ENCODE measurements around the gene SSBP3. TPM values are rescaled to one million over a fixed set of nuclear protein-coding genes. Genes with fewer than 3 reads are reported as not detected.
"Not testable (repeated sequence)": the region's sequence is repeated elsewhere in the genome, so short reads cannot be mapped to it uniquely, and the experiment has no call there.

SSBP3 gene
- total RNA-seq, 2 experiments from 2014 or later, result 109 to 111 TPM

DNA sequence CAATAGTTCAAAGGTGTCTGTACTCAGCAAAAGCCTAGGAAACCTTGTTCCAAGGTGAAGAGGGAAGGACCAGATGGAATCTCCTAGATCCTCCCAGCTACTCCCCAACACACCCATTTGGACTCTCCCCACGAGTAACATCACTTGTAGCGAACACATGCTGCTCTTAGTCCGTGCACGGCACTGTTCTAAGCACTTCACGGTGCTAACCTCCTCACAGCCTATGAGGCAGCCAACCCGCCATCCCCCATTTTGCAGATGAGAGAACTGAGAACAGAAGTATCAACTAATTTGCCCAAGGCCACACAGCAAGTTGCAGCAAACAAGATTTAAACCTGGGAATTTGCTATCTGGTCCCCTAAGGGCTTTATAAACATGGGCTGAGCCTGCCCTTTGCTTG lies 182.0 kb downstream of the SSBP3 start:
- Mint-ChIP-seq H3K9me3 (ENCODE audit: insufficient read depth) (no peaks in the 10 kb centered on the region), H3K4me3 (no peak overlapping the region), H3K27ac (peak overlapping the region; percentile 72), H3K36me3 (ENCODE audit: low read depth) (peaks cover 39% of the 10 kb centered on the region), H3K27me3 (ENCODE audit: low read depth) (no peaks in the 10 kb centered on the region), H3K4me1 (ENCODE audit: low read depth) (peaks cover 14% of the 10 kb centered on the region)
- ChIA-PET CTCF (interaction anchor here (1.2 kb wide), 1 partner anchor 265 kb away, joined by 3 read pairs; no protein-coding TSS in a partner anchor), POLR2A (no interaction called here)
- no peak for DNase-seq
- ATAC-seq, result no peak

DNA sequence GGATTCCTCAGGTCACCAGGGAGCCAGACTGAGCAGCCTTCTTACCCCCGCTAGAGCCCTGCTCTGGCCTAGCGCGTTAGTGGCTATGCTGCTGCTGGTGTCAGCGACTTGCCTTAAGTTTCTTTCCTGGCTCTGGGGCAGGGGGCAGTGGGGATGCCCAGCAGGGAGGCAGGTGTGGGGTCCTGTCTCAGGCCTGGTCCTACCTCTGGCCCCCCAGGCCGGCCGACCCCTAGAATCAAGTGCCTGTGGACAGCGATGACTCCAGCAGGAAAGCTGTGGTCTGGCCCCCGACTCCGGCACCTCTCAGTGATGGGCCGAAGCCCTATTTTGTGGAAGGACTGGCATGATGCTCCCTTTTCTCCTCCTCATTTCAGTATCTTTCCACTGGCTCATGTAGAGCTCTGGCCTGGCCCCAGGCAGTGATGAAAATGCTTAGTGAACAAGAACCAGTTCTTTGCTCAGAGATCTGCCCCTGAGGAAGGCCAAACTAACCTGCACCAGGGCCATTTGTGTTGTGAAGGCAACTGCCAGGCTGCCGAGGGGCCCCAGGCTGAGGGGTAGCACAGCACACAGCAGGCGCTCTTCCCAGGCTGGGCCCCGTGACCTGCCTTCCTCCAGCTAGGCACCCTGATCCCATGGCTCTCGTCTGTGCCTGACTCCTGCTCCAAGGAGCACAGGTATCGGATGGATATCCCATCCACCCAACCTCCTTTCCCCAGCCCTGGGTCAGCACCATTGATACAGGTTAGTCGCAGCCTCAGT lies 182.6 kb downstream of the SSBP3 start:
- ChIA-PET CTCF (interaction anchor here (1.2 kb wide), 1 partner anchor 266 kb away, joined by 3 read pairs; no protein-coding TSS in a partner anchor), POLR2A (no interaction called here)
- no peak for ATAC-seq
- DNase-seq, result no peak
- peaks cover 41% of the 10 kb centered on the region for H3K36me3 Mint-ChIP-seq (ENCODE audit: low read depth)
- no peak overlapping the region for H3K27ac Mint-ChIP-seq
- no peaks in the 10 kb centered on the region for H3K27me3 Mint-ChIP-seq (ENCODE audit: low read depth)
- H3K4me1 Mint-ChIP-seq (ENCODE audit: low read depth), result peaks cover 13% of the 10 kb centered on the region
- no peaks in the 10 kb centered on the region for H3K9me3 Mint-ChIP-seq (ENCODE audit: insufficient read depth)
- H3K4me3 Mint-ChIP-seq, result no peak overlapping the region

DNA sequence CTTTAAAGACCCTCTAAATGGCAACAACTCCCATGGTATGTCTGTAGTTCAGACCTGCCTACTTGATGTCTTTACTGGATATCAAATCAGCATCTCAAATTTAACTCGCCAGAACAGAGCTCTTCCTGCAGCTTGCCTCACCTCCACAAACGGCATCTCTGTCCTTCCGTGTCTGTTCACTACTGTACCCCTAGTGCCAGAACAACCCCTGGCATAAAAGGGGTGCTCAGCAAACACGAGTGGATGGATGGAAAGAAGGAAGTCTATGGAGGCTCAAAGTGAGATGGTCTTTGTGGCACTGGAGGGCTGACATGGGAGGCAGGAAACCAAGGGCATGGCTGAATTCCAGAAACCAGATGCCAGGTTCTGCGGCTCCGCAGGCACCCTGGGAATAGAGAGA lies 183.5 kb downstream of the SSBP3 start:
- CTCF ChIA-PET, result no interaction called here
- Mint-ChIP-seq H3K27me3 (ENCODE audit: low read depth) (no peaks in the 10 kb centered on the region), H3K4me1 (ENCODE audit: low read depth) (peaks cover 9% of the 10 kb centered on the region), H3K4me3 (no peak overlapping the region), H3K9me3 (ENCODE audit: insufficient read depth) (no peaks in the 10 kb centered on the region), H3K27ac (peak overlapping the region; percentile 69), H3K36me3 (ENCODE audit: low read depth) (peaks cover 44% of the 10 kb centered on the region)
- DNase-seq (no peak), ATAC-seq (no peak)
- POLR2A ChIA-PET, result no interaction called here

DNA sequence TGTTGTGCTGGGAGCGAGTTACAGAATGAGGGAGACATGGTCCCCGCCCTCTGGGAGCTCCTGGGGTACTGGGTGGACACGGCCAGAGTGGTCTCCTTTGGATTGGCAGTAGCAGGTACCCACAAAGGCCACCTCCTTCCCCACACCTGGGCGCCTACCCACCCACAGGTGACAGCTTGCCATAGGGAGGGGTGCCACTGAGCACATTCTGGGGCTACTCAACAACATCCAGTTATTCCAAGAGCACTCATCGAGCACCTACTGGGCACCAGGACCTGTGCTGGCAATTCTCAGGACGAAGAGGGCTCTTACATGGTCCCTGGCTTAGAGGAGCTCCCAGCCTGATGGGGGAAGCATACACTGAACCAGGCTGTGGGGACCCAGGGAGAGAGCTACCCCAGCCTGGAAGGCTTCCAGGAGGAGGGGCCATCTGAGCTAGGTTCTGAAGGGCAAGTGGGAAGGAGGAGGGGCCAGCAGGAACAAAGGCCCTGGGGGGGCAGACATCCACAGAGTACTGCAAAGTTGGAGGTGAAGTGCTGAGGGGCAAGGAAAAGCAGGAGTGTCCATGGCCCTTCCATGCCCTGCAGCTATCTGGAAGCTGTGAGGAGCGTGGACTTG lies 184.2 kb downstream of the SSBP3 start:
- Mint-ChIP-seq H3K9me3 (ENCODE audit: insufficient read depth) (no peaks in the 10 kb centered on the region), H3K4me3 (no peak overlapping the region), H3K27ac (peak overlapping the region; percentile 69), H3K36me3 (ENCODE audit: low read depth) (peaks cover 46% of the 10 kb centered on the region), H3K4me1 (ENCODE audit: low read depth) (peaks cover 9% of the 10 kb centered on the region), H3K27me3 (ENCODE audit: low read depth) (no peaks in the 10 kb centered on the region)
- ATAC-seq, result no peak
- ChIA-PET POLR2A (no interaction called here), CTCF (interaction anchor here (1.8 kb wide), 1 partner anchor 268 kb away, joined by 4 read pairs; no protein-coding TSS in a partner anchor)
- DNase-seq, result no peak

DNA sequence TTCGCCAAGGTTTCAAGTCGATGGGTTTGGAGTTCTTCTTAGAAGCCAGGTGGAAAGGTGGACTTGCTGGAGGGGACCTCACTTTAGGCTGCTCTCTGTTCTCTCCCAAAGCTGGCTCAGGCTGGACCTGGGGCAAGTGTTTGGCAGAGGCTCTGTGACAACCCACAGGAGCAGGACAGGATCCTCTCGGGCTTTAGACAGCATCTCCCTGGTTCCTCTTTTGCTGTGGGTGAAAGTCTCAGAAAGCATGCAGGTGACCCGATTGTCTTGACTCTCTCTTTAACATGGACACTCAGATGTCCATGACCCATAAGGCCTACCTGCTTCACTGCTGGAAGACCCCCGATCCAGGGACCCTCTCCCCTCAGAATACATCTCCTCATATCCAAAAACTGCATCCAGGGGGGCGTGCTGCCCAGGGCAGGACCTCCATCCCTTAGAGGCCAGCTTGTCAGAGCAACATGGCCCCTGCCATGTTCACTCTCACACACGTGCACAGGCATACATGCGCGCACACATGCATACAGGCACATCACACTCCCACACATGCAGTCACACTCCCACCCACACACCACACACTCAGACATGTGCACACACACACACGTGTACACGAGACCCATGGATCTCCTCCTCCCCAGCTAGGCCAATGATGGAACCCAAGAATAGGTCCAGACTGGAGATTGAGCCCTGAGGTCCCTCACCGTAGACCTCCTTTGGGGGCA lies 184.9 kb downstream of the SSBP3 start:
- Mint-ChIP-seq H3K36me3 (ENCODE audit: low read depth) (peaks cover 53% of the 10 kb centered on the region), H3K27me3 (ENCODE audit: low read depth) (no peaks in the 10 kb centered on the region), H3K4me1 (ENCODE audit: low read depth) (peaks cover 9% of the 10 kb centered on the region), H3K27ac (peak overlapping the region; percentile 57), H3K4me3 (no peak overlapping the region), H3K9me3 (ENCODE audit: insufficient read depth) (no peaks in the 10 kb centered on the region)
- ATAC-seq (no peak), DNase-seq (no peak)
- ChIA-PET POLR2A (no interaction called here), CTCF (interaction anchor here (1.8 kb wide), 1 partner anchor 268 kb away, joined by 4 read pairs; no protein-coding TSS in a partner anchor)

DNA sequence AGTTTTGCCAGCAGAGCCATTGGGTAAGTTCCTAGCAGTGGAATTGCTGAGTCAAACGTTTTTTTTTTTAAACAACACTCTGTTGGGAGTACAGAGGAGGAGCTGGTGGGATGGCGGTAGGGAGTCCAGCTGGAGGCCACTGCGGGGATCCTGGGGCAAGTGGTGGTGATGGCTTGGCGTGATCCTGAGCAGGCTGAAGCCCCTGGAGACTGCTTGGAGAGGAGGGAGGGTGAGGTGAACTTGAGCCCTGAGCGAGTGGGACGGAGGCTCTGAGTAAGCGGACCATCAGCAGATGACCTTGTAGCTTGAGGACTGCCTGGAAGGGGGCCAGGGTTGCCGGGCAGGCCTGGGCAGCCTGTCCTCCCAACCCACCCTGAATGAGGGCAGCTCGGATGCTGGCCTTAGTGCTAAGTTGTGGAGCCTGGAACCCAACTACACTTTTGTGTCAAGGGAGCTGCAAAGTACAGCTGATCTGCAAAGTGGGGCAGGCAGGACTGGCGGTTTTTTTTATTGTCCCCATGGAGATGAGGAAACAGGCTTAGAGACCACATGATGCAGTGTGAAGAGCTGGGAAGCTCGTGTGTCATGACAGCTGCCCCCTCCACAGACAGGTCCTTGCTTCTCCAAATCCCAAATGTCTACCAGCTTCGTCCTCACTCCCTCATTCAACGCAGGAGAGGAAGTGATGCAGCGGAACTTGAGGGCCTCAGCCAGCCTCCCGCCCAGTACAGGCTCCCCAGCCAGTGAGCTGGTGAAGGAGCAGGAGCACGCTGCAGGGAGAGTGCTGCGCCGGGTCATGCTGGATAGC lies 186.0 kb downstream of the SSBP3 start:
- DNase-seq, result no peak
- ChIA-PET POLR2A (interaction anchor here (1.7 kb wide), 1 partner anchor 20 kb away, joined by 4 read pairs; the partner anchor contains the start of genes CYB5RL and MRPL37), CTCF (interaction anchor here (1.8 kb wide), 1 partner anchor 269 kb away, joined by 4 read pairs; no protein-coding TSS in a partner anchor)
- H3K36me3 Mint-ChIP-seq (ENCODE audit: low read depth), result peaks cover 58% of the 10 kb centered on the region
- ATAC-seq, result no peak
- H3K9me3 Mint-ChIP-seq (ENCODE audit: insufficient read depth), result no peaks in the 10 kb centered on the region
- H3K27me3 Mint-ChIP-seq (ENCODE audit: low read depth), result no peaks in the 10 kb centered on the region
- H3K27ac Mint-ChIP-seq, result peak overlapping the region; percentile 26
- peaks cover 9% of the 10 kb centered on the region for H3K4me1 Mint-ChIP-seq (ENCODE audit: low read depth)
- no peak overlapping the region for H3K4me3 Mint-ChIP-seq

DNA sequence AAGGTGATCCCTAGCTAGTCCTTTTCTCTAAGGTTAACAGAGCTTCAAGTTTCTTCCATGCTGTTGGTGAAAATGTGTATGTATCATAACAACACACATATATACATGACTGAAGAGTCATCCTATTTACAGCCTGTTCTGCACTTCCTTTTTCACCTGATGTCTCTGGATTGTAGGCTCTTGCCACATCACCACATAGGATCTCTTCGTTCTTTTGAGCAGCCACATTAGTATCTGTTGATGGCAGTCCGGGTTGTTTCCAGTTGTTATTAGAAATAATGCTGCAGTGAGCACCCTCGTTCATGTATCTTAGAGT lies 186.5 kb downstream of the SSBP3 start:
- peaks cover 9% of the 10 kb centered on the region for H3K4me1 Mint-ChIP-seq (ENCODE audit: low read depth)
- peaks cover 58% of the 10 kb centered on the region for H3K36me3 Mint-ChIP-seq (ENCODE audit: low read depth)
- no peak overlapping the region for H3K4me3 Mint-ChIP-seq
- DNase-seq (no peak), ATAC-seq (no peak)
- H3K27me3 Mint-ChIP-seq (ENCODE audit: low read depth), result no peaks in the 10 kb centered on the region
- no peaks in the 10 kb centered on the region for H3K9me3 Mint-ChIP-seq (ENCODE audit: insufficient read depth)
- H3K27ac Mint-ChIP-seq, result peak overlapping the region; percentile 26
- POLR2A ChIA-PET, result interaction anchor here (1.7 kb wide), 1 partner anchor 19 kb away, joined by 4 read pairs; the partner anchor contains the start of genes CYB5RL and MRPL37
- CTCF ChIA-PET, result no interaction called here

DNA sequence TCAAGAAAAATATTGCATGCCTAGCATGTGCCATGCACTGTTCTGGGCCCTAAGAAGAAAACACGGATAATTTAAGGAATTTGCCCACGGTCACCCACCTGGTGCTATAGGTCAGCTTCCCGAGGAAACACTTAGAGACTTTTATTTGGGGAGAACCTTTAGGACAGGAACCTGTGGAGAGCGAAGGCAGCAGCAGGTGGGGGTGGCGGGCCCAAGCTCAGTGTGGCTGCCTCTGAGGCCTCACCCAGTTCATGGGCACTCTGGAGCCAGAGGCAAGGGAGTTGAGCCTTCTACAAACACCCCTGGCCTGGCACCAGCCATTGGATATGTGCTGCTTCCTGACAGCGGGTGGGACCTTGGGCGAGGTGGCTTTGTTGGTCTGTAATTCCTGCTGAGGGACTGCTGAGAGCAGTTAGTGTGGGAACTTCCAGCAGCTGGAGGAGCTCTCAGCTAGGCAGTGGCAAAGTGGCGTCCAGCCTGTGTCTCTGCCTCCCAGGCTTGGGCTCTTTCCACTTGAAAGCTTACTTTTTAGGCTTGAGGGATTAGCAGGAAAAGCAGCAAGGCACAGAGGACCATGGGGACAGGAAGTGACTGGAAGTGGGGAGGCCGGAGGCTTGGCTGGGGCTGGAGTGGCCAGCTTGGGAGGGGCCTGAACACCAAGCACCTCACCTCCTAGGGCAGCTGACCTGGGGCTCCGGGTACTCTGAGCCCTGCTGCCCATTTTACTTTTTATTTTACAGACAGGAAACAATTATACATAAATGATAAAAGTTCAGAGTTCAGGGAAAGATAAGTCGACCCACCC lies 187.1 kb downstream of the SSBP3 start:
- ChIA-PET POLR2A (interaction anchor here (1.7 kb wide), 1 partner anchor 19 kb away, joined by 4 read pairs; the partner anchor contains the start of genes CYB5RL and MRPL37), CTCF (no interaction called here)
- DNase-seq (no peak), ATAC-seq (no peak)
- H3K4me3 Mint-ChIP-seq, result no peak overlapping the region
- H3K4me1 Mint-ChIP-seq (ENCODE audit: low read depth), result peaks cover 9% of the 10 kb centered on the region
- H3K36me3 Mint-ChIP-seq (ENCODE audit: low read depth), result peaks cover 60% of the 10 kb centered on the region
- H3K27me3 Mint-ChIP-seq (ENCODE audit: low read depth), result no peaks in the 10 kb centered on the region
- no peak overlapping the region for H3K27ac Mint-ChIP-seq
- H3K9me3 Mint-ChIP-seq (ENCODE audit: insufficient read depth), result no peaks in the 10 kb centered on the region

DNA sequence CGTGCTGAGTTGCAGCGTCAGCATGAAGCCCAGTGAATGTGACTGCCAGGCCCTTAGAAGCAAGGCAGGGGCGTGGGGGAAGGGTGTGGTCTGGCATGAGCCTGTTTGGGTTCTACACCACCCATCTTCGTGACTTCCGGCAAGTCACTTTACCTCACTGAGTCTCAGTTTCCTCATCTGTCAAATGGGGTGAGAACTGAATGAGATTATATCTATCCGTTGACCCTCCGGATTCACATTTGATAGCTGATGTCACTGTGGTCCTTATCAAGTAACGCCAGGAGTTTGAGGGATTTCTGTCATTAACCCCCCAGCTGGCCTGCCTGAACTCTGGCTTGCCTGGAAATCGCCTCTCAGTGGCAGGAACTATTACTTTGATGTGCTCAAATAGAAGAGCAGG lies 190.7 kb downstream of the SSBP3 start:
- H3K27me3 Mint-ChIP-seq (ENCODE audit: low read depth), result no peaks in the 10 kb centered on the region
- H3K27ac Mint-ChIP-seq, result no peak overlapping the region
- H3K4me3 Mint-ChIP-seq, result no peak overlapping the region
- ChIA-PET CTCF (no interaction called here), POLR2A (interaction anchor here (0.8 kb wide), 1 partner anchor 15 kb away, joined by 4 read pairs; no protein-coding TSS in a partner anchor)
- DNase-seq (no peak), ATAC-seq (no peak)
- peaks cover 73% of the 10 kb centered on the region for H3K36me3 Mint-ChIP-seq (ENCODE audit: low read depth)
- H3K4me1 Mint-ChIP-seq (ENCODE audit: low read depth), result peaks cover 3% of the 10 kb centered on the region
- no peaks in the 10 kb centered on the region for H3K9me3 Mint-ChIP-seq (ENCODE audit: insufficient read depth)

DNA sequence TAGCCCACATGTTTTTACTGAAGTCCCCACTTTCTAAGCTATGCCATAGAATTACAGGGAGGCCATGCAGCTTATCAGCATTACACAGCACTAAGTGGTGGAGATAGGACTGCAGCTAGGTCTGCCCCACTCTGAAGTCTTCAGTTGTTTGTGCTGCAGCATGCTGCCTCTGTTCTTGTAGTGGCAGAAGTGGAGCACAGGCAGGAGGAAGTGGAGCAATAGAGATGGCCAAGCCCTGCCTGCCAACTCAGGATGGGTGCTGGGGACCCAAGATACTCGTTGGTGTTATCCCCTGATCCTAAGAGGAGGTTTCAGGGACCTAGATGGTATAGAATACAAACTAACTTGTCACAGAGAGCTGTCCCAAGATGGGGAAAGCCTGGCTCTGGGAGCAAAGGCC lies 193.3 kb downstream of the SSBP3 start:
- no peak for ATAC-seq
- ChIA-PET CTCF (interaction anchor here (1.0 kb wide), 1 partner anchor 17 kb away, joined by 3 read pairs; no protein-coding TSS in a partner anchor), POLR2A (interaction anchor here (0.6 kb wide), 1 partner anchor 72 kb away, joined by 3 read pairs; no protein-coding TSS in a partner anchor)
- Mint-ChIP-seq H3K4me1 (ENCODE audit: low read depth) (no peaks in the 10 kb centered on the region), H3K36me3 (ENCODE audit: low read depth) (peaks cover 74% of the 10 kb centered on the region), H3K9me3 (ENCODE audit: insufficient read depth) (no peaks in the 10 kb centered on the region), H3K27me3 (ENCODE audit: low read depth) (no peaks in the 10 kb centered on the region), H3K27ac (no peak overlapping the region), H3K4me3 (no peak overlapping the region)
- DNase-seq, result no peak

DNA sequence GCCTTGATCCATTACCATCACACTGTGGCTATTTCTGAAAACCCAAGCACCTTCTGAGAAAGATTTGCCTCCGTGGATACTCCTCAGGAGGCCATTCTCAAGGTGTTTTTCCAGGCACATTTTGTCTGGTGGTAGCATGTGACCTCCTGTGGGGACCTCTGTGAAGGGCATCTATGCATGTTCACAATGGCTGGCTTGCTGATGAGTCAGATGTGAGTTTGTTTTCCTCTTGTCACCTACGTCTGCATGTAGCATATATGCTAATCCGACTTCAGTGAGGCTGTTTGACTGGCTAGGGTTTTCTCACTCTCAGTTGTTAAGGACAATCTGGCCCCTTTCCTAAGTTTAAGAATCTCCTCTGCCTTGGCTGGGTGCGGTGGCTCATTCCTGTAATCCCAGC lies 198.3 kb downstream of the SSBP3 start:
- H3K27me3 Mint-ChIP-seq (ENCODE audit: low read depth); ATAC-seq; POLR2A ChIA-PET; H3K27ac Mint-ChIP-seq; CTCF ChIA-PET; DNase-seq; H3K4me1 Mint-ChIP-seq (ENCODE audit: low read depth); H3K9me3 Mint-ChIP-seq (ENCODE audit: insufficient read depth); H3K4me3 Mint-ChIP-seq: not testable (repeated sequence)
- H3K36me3 Mint-ChIP-seq (ENCODE audit: low read depth), result peaks cover 72% of the 10 kb centered on the region

All from activated CD8-positive, alpha-beta T cell treated with anti-CD3 and anti-CD28 coated beads, Interleukin-2, amount 10 ng/mL, durations not matched to agents 7 days and 5 days (primary cell).